HEK293 (cell line): ENCODE results near the gene NFIX.

ENCODE experiments used
- BCL11B ChIP-seq: fragments of 450-650 bp; formaldehyde crosslinking; IDR thresholded peaks from 2 replicates; pipeline ENCODE4 v1.5.1; 2016; ENCODE audit warnings: low read depth, missing biosample characterization, missing genetic modification characterization
- HIC1 ChIP-seq: fragments of 450-650 bp; formaldehyde crosslinking; IDR thresholded peaks from 2 replicates; pipeline ENCODE4 v1.5.1; 2016; ENCODE audit warnings: missing biosample characterization, missing genetic modification characterization
- HOXC10 ChIP-seq: sonication (generic); formaldehyde crosslinking; IDR thresholded peaks from 2 replicates; pipeline ENCODE4 v1.8.1; 2023; ENCODE audit warnings: mild to moderate bottlenecking, missing genetic modification reagents
- IKZF3 ChIP-seq: fragments of 450-650 bp; IDR thresholded peaks from 2 replicates; pipeline ENCODE4 v1.5.0; 2018; ENCODE audit warnings: missing biosample characterization, mild to moderate bottlenecking, missing genetic modification characterization, moderate library complexity
- MEIS1 ChIP-seq: sonication (generic); formaldehyde crosslinking; IDR thresholded peaks from 2 replicates; pipeline ENCODE4 v1.8.1; 2022; ENCODE audit warnings: missing genetic modification reagents, mild to moderate bottlenecking, borderline replicate concordance
- MZF1 ChIP-seq: fragments of 450-650 bp; formaldehyde crosslinking; IDR thresholded peaks from 2 replicates; pipeline ENCODE4 v1.5.1; 2017; ENCODE audit warnings: missing biosample characterization, missing genetic modification characterization, borderline replicate concordance
- ZBTB1 ChIP-seq: fragments of 450-650 bp; formaldehyde crosslinking; IDR thresholded peaks from 2 replicates; pipeline ENCODE4 v1.5.1; 2016; ENCODE audit warnings: missing biosample characterization, missing genetic modification characterization
- ZBTB10 ChIP-seq: fragments of 450-650 bp; formaldehyde crosslinking; IDR thresholded peaks from 2 replicates; pipeline ENCODE4 v1.5.1; 2016; ENCODE audit warnings: missing biosample characterization, missing genetic modification characterization
- ZBTB17 ChIP-seq: fragments of 450-650 bp; formaldehyde crosslinking; IDR thresholded peaks from 2 replicates; pipeline ENCODE4 v1.5.1; 2016; ENCODE audit warnings: missing biosample characterization, missing genetic modification characterization
- ZBTB20 ChIP-seq: fragments of 450-650 bp; formaldehyde crosslinking; IDR thresholded peaks from 2 replicates; pipeline ENCODE4 v1.5.1; 2016; ENCODE audit warnings: missing biosample characterization, missing genetic modification characterization
- ZFHX2 ChIP-seq: fragments of 450-650 bp; formaldehyde crosslinking; conservative IDR thresholded peaks from 2 replicates; pipeline ENCODE4 v1.5.1; 2016; ENCODE audit warnings: missing biosample characterization, missing genetic modification characterization
- ZNF10 ChIP-seq: fragments of 450-650 bp; formaldehyde crosslinking; IDR thresholded peaks from 2 replicates; pipeline ENCODE4 v1.5.1; 2017; ENCODE audit warnings: missing biosample characterization, missing genetic modification characterization
- ZNF112 ChIP-seq: fragments of 450-650 bp; formaldehyde crosslinking; IDR thresholded peaks from 2 replicates; pipeline ENCODE4 v1.5.0; 2017; ENCODE audit warnings: missing biosample characterization, missing genetic modification characterization
- ZNF133 ChIP-seq: fragments of 450-650 bp; formaldehyde crosslinking; IDR thresholded peaks from 2 replicates; pipeline ENCODE4 v1.5.1; 2016; ENCODE audit warnings: missing biosample characterization, missing genetic modification characterization
- ZNF146 ChIP-seq: fragments of 450-650 bp; formaldehyde crosslinking; IDR thresholded peaks from 2 replicates; pipeline ENCODE4 v1.5.1; 2016; ENCODE audit warnings: missing biosample characterization, missing genetic modification characterization
- ZNF23 ChIP-seq: fragments of 450-650 bp; formaldehyde crosslinking; IDR thresholded peaks from 2 replicates; pipeline ENCODE4 v1.5.1; 2016; ENCODE audit warnings: missing biosample characterization, missing genetic modification characterization, borderline replicate concordance
- ZNF302 ChIP-seq: fragments of 450-650 bp; formaldehyde crosslinking; IDR thresholded peaks from 2 replicates; pipeline ENCODE4 v1.5.1; 2016; ENCODE audit warnings: missing biosample characterization, missing genetic modification characterization, low read depth
- ZNF394 ChIP-seq: fragments of 450-650 bp; formaldehyde crosslinking; IDR thresholded peaks from 2 replicates; pipeline ENCODE4 v1.5.1; 2016; ENCODE audit warnings: missing biosample characterization, missing genetic modification characterization, mild to moderate bottlenecking, moderate library complexity, borderline replicate concordance
- ZNF48 ChIP-seq: fragments of 450-650 bp; formaldehyde crosslinking; IDR thresholded peaks from 2 replicates; pipeline ENCODE4 v1.5.1; 2016; ENCODE audit warnings: missing biosample characterization, missing genetic modification characterization
- ZNF521 ChIP-seq: fragments of 450-650 bp; formaldehyde crosslinking; IDR thresholded peaks from 2 replicates; pipeline ENCODE4 v1.5.1; 2017; ENCODE audit warnings: missing biosample characterization, mild to moderate bottlenecking, missing genetic modification characterization
- ZNF549 ChIP-seq: fragments of 450-650 bp; IDR thresholded peaks from 2 replicates; pipeline ENCODE4 v1.5.1; 2018; ENCODE audit warnings: missing biosample characterization, missing genetic modification characterization, mild to moderate bottlenecking, inconsistent platforms, moderate library complexity
- ZNF654 ChIP-seq: fragments of 450-650 bp; formaldehyde crosslinking; IDR thresholded peaks from 2 replicates; pipeline ENCODE4 v1.5.1; 2016; ENCODE audit warnings: low read depth, missing biosample characterization, missing genetic modification characterization
- ZNF670 ChIP-seq: fragments of 450-650 bp; formaldehyde crosslinking; IDR thresholded peaks from 2 replicates; pipeline ENCODE4 v1.5.1; 2016; ENCODE audit warnings: missing biosample characterization, missing genetic modification characterization, low read depth
- ZNF707 ChIP-seq: fragments of 450-650 bp; formaldehyde crosslinking; IDR thresholded peaks from 2 replicates; pipeline ENCODE4 v1.5.1; 2016; ENCODE audit warnings: missing biosample characterization, missing genetic modification characterization
- ZNF777 ChIP-seq: fragments of 450-650 bp; formaldehyde crosslinking; IDR thresholded peaks from 2 replicates; pipeline ENCODE4 v1.5.1; 2017; ENCODE audit warnings: missing biosample characterization, missing genetic modification characterization, borderline replicate concordance
- ZNF792 ChIP-seq: fragments of 450-650 bp; formaldehyde crosslinking; IDR thresholded peaks from 2 replicates; pipeline ENCODE4 v1.5.1; 2016; ENCODE audit warnings: missing biosample characterization, missing genetic modification characterization
- ZSCAN30 ChIP-seq: fragments of 450-650 bp; IDR thresholded peaks from 2 replicates; pipeline ENCODE4 v1.5.1; 2018; ENCODE audit warnings: missing biosample characterization, mild to moderate bottlenecking, missing genetic modification characterization, moderate library complexity
- TF ChIP-seq, protein P1 (sequence below): fragments of 450-650 bp; formaldehyde crosslinking; IDR thresholded peaks from 2 replicates; pipeline ENCODE4 v1.5.1; 2017; ENCODE audit warnings: missing biosample characterization, missing genetic modification characterization
- TF ChIP-seq, protein P2 (sequence below): fragments of 450-650 bp; formaldehyde crosslinking; IDR thresholded peaks from 2 replicates; pipeline ENCODE4 v1.5.1; 2017; ENCODE audit warnings: missing biosample characterization, missing genetic modification characterization
- TF ChIP-seq, protein P3 (sequence below): fragments of 450-650 bp; IDR thresholded peaks from 2 replicates; pipeline ENCODE4 v1.5.1; 2018; ENCODE audit warnings: missing biosample characterization, missing genetic modification characterization

NFIX gene

DNA sequence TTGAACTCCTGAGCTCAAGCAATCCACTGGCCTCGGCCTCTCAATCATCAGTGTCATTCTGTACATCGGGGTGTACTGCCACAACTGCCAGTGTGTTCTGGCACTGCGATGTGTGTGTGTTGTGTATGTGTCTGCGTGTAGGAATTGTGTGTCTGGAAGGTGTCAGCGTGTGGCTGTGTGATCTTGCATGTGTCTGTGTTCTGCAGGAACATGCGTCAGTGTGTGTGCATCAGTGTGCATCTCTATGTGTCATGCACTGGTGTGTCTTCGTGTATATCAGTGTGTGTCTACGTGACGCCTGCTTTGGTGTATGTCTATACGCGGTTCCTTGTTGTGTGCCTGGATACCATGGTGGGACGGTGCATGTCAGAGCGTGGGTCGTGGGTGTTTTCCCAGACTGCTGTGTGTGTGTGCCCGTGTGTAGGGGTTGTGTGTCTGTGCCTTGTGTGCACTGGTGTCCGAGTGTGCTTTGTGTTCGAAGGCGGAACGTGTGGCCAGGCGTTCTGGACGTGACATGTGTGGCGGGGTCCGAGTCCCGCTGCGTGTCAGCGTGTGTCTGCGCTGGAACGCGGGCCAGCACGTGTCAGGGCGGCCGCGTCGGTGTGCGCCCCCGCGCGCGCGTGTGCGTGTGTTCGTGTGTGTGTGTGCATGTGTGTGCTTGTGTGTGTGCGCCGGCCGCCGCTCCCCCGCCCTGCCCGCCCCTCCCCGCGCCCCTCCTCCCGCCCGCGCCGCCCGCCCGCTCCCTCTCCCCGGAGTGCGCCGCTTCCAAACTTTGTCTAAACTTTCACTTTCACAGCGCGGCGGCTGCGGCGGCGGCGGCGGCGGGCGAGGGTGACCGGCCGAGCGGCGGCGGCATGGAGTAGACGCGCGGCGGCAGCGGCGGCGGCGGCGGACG, at the start of gene NFIX (continued):
- peak; percentile 37 for TF ChIP-seq ZNF133 (tag by site-specific recombination)
- TF ChIP-seq ZNF654 (tag by site-specific recombination): no peak
- peak; percentile 97 for TF ChIP-seq ZFHX2 (tag by site-specific recombination)
- TF ChIP-seq ZNF146 (tag by site-specific recombination): no peak
- 0 out of 2 replicates have a peak, but pooled peaks have one; percentile 42 for TF ChIP-seq ZBTB1 (tag by site-specific recombination)
- TF ChIP-seq ZNF792 (tag by site-specific recombination): peak; percentile 79; the same call in 1 of the 2 replicates
- no peak for TF ChIP-seq ZNF48
- no peak for TF ChIP-seq HIC1 (tag by site-specific recombination)
- TF ChIP-seq ZNF707 (tag by site-specific recombination): peak; percentile 46; the same call in 1 of the 2 replicates
- TF ChIP-seq, protein P1, sequence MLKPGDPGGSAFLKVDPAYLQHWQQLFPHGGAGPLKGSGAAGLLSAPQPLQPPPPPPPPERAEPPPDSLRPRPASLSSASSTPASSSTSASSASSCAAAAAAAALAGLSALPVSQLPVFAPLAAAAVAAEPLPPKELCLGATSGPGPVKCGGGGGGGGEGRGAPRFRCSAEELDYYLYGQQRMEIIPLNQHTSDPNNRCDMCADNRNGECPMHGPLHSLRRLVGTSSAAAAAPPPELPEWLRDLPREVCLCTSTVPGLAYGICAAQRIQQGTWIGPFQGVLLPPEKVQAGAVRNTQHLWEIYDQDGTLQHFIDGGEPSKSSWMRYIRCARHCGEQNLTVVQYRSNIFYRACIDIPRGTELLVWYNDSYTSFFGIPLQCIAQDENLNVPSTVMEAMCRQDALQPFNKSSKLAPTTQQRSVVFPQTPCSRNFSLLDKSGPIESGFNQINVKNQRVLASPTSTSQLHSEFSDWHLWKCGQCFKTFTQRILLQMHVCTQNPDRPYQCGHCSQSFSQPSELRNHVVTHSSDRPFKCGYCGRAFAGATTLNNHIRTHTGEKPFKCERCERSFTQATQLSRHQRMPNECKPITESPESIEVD (tag by site-specific recombination): no peak
- no peak for TF ChIP-seq ZNF549 (tag by site-specific recombination)
- TF ChIP-seq ZBTB20: no peak
- no peak for TF ChIP-seq HOXC10 (CRISPR knock-in tag)
- peak; percentile 69; the same call in 1 of the 2 replicates for TF ChIP-seq BCL11B (tag by site-specific recombination)
- TF ChIP-seq MZF1 (tag by site-specific recombination): no peak
- TF ChIP-seq ZNF521 (tag by site-specific recombination): no peak
- TF ChIP-seq ZBTB17 (tag by site-specific recombination): 0 out of 2 replicates have a peak, but pooled peaks have one; percentile 30
- TF ChIP-seq ZNF10 (tag by site-specific recombination): no peak
- TF ChIP-seq ZNF394 (tag by site-specific recombination): no peak
- TF ChIP-seq ZBTB10 (tag by site-specific recombination): peak; percentile 83
- TF ChIP-seq ZNF302: no peak
- TF ChIP-seq, protein P2, sequence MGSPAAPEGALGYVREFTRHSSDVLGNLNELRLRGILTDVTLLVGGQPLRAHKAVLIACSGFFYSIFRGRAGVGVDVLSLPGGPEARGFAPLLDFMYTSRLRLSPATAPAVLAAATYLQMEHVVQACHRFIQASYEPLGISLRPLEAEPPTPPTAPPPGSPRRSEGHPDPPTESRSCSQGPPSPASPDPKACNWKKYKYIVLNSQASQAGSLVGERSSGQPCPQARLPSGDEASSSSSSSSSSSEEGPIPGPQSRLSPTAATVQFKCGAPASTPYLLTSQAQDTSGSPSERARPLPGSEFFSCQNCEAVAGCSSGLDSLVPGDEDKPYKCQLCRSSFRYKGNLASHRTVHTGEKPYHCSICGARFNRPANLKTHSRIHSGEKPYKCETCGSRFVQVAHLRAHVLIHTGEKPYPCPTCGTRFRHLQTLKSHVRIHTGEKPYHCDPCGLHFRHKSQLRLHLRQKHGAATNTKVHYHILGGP (tag by site-specific recombination): no peak
- TF ChIP-seq ZNF777 (tag by site-specific recombination): peak; percentile 99
- TF ChIP-seq ZNF23: no peak
- no peak for TF ChIP-seq MEIS1
- no peak for TF ChIP-seq IKZF3 (tag by site-specific recombination)
- TF ChIP-seq, protein P3, sequence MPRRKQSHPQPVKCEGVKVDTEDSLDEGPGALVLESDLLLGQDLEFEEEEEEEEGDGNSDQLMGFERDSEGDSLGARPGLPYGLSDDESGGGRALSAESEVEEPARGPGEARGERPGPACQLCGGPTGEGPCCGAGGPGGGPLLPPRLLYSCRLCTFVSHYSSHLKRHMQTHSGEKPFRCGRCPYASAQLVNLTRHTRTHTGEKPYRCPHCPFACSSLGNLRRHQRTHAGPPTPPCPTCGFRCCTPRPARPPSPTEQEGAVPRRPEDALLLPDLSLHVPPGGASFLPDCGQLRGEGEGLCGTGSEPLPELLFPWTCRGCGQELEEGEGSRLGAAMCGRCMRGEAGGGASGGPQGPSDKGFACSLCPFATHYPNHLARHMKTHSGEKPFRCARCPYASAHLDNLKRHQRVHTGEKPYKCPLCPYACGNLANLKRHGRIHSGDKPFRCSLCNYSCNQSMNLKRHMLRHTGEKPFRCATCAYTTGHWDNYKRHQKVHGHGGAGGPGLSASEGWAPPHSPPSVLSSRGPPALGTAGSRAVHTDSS (tag by site-specific recombination): no peak
- no peak for TF ChIP-seq ZNF670
- TF ChIP-seq ZNF112 (tag by site-specific recombination): no peak
- TF ChIP-seq ZSCAN30 (tag by site-specific recombination): no peak
